HG02623 (cell line): ENCODE measurements around the gene NSUN5.
A peak's percentile ranks its signal among the peaks of the same experiment; 100 is the strongest.
"Not testable (repeated sequence)": the region's sequence is repeated elsewhere in the genome, so short reads cannot be mapped to it uniquely, and the experiment has no call there.

ENCODE experiments used
- ATAC-seq: cut with Tn5 transposase; IDR thresholded peaks from one replicate; pipeline ENCODE4 v1.9.1; 2021; ENCODE audit warnings: moderate library complexity; ENCODE audit not compliant: unreplicated experiment

NSUN5 gene

DNA sequence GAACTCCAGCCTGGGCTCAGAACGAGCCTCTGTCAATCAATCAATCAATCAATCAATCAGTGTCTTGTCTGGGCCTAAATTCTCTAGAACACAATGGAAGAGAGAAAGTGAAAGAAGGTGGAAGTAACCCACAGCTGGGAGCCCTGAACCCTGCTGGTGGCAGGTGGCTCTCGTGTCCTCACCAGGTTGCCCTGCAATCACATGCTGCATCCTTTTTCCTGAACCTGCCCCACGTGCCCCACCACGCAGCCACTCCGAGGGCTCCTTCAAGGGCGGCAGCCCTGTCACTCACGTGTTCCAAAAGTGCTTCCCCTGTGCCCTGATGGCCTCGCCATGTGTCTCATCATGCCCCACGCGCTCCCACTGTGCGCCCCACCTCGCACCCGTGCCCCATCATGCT lies 18.8 kb upstream of the NSUN5 start:
- not testable (repeated sequence) for ATAC-seq

DNA sequence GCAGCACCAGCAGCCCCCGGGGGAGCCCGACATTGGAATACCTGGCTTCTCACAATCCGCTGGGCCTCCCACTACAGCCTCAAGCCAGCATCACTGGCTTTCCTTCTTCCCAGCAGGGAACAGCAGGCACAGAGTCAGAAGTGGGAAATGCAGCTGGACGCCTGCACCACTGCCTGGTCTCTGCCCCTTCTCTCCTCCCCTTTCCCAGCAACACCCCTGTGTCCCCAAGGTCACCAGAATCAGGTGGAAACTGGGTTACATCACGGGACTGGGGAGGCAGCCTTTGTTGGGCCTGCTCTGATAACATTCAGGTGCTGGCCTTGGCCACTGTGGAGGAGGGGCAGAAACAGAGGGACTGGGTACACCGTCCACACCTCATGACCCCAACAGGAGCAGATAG lies 16.8 kb upstream of the NSUN5 start:
- ATAC-seq: not testable (repeated sequence)

DNA sequence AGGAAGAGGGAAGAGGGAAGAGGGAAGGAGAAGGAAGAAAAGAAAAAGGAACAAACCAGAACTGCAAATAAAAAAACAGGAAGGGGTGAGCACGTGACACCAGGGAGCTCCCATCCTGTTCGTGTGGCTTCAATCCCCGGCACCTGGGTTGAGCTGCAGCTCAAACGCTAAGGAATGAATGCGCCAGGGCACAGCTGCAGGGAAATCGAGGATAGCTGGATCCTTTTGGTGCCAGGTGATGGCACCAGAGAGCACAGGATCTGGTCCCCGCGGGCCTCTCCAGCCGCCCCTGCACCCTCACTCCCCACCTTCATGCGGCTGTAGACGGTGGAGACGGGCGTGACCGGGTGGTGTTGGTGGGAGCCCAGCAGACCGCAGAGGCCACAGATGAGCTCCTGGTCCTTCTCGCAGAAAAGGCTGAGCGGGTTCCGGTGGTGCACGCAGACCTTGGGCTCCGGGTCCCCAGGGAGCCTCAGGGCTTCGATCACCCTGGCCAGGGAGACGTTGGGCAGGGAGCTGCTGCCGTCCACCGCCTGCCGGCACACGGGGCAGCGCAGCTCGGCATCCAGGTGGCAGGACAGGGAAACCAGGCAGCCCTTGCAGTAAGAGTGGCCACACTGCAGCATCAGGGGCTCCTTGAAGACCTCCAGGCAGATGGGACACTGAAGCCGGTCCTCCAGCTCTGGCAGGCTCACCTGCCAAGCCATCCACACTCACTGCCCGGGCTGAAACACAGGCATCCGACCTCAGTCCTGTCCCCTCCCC lies 15.6 kb upstream of the NSUN5 start:
- peak; percentile 47 for ATAC-seq

DNA sequence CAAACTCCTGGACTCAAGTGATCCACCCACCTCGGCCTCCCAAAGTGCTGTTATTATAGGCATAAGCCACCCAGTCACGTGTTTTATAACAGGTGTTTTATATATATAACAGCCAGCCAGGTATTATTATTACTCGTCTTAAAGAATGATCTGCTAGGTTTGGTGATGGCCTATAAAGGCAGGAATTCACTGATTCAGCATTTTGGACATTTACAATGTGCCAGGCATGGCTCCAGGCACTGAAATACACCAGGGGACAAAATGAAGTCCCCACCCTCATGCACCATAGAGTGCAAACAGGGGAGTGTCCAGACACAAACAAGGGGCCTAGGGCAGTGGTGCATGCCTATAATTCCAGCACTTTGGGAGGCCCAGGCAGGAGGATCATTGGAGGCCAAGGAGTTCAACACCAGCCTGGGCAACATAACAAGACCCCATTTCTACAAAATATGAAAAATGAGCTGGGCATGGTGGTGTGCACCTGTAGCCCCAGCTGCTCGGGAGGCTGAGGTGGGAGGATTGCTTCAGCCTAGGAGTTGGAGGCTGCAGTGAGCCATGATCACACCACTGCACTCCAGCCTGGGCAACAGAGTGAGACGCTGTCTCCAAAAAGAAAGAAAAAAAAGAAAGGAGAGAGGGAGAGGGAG lies 14.9 kb upstream of the NSUN5 start:
- not testable (repeated sequence) for ATAC-seq

DNA sequence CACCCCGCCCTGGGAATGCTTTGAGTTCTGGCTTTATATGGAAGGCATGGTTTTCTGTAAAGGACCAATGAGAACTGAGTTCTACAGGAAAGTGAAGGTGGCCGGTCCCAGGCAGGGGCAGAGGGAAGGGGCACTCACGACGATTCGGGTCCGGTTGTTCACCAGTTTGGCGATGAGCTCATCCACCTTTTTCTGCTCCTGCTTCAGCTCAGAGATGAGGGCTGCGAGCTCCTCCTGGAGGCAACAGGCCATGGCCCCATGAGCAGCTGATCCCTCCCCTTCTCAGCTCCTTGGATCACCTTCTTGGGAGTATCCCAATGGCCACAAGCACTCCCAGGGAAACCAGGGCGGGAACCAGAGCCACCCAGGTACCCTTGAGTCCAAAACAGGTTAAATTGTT lies 11.4 kb upstream of the NSUN5 start:
- ATAC-seq: not testable (repeated sequence)

DNA sequence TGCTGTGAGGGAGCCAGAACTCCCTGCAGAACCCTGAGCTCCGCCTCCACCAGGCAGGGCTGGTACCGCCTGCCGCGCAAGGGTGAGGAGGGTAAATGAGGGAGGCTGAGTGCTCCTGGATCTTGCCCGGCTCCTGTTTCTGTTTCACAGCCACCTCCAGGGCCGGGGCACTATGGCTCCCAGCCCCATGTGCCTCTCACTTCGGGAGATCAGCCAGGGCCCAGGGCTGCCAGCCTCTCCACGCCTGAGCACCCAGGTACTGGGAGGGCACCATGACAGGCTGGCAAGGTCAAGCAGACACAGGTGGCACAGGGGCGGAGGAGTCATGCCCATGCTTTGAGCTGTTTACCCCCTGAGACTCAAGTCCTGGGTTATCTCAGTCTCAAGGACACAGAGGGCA lies 10.9 kb upstream of the NSUN5 start:
- not testable (repeated sequence) for ATAC-seq

DNA sequence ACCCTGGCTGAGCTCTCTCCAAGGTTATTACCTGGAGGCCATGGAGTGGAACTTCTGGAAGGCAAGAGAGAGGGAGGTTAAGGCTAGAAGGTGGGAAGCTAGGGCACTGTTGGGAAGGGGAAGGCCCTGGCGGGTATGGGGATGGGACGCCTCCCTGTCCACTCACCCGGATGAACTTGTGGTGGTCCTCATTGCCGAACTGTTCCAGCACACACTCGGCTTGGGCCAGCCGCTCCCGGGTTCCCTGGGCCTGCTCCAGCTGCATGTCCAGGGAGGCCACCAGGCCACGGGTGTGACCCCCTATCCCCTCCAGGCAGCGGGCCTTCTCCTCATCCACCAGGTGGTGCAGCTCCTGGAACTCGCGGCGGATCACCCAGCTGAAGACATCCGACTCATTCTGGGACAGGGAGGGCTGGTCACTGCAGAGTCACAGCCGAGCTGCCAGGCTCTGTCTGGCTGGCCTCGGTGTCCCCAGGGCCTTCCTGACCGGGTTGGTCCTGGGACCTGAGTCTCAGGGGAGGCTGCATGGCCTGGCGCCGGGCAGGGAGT lies 10.1 kb upstream of the NSUN5 start:
- not testable (repeated sequence) for ATAC-seq

DNA sequence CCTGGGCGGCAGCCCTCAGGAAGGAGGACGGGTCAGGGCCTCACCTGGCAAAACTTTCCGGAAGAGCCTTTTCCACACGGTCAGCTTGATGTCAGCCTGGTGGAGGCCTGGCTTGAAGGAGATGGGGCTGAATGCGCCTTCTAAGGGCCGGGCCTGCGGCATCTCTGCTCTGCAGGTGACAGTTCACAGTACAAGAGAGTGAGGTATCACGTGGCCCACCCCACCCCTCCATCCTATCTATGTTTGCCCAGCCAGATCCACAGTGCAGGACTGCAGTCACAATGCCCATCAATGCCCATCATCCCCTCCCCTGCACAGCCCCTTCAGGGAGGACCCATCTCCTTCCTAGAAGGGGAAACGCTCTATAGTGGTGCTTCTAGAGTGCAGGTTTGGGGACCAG lies 7.9 kb upstream of the NSUN5 start:
- ATAC-seq: no peak

DNA sequence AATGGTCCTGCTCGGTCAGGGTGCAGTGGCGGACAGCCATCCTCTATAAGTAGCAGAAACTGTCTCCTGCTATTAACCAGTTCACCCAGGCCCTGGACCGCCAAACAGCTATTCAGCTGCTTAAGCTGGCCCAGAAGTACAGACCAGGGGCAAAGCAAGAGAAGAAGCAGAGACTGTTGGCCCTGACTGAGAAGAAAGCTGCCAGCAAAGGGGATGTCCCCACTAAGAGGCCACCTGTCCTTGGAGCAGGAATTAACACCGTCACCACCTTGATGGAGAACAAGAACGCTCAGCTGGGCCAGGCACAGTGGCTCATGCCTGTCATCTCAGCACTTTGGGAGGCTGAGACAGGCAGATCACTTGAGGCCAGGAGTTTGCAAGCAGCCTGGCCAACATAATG lies 5.6 kb upstream of the NSUN5 start:
- ATAC-seq: no peak

DNA sequence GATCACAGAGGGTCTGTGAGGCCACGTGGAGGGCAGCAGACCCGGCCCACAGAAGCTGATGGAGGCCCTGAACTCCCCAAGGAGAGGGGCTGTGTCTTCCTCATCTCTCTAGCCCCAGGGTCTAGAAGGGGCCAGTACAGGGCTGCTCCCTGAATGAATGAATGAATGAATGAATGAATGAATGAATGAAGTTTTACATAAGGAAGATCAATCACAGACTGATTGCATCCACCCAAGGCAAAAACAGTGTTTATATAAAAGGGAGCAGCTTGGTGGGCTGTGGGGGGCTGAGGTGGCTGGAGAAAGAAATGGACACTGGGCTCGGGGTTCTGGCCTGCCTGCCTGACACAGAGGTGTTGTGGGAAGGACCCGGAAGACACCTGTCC lies 4.9 kb upstream of the NSUN5 start:
- ATAC-seq: no peak

DNA sequence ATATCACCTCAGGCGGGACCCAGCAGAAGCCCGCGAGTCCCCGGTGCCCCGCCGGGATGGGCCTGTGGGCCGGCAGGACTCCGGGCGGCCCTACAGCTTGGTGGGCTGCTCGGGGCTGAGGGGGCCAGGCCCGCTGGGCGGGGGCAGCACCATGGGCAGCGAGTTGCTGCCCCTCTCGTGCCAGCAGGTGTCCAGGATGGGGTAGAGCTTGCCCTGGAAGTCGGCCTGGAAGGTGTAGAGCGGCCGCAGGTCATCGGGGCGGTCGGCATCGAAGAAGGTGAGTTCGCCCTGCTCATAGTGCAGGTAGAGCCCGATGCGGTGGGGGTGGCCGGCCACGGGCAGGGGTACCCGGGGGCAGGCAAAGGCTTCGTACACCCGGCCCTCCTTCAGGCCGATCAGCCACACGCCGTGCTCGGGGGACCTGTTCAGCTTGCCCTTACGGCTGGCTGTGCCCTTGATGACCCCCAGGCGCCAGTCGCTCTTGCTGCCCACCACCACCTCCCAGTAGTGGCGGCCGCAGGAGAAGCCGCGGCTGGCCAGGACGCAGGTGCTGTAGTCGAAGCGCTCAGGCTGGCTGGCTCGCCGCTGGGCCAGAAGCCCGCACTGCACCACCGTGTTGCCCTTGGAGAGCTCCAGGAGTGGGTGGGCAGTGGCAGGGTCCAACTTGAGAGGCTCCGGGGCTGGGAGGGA lies 4.3 kb upstream of the NSUN5 start:
- ATAC-seq: no peak

DNA sequence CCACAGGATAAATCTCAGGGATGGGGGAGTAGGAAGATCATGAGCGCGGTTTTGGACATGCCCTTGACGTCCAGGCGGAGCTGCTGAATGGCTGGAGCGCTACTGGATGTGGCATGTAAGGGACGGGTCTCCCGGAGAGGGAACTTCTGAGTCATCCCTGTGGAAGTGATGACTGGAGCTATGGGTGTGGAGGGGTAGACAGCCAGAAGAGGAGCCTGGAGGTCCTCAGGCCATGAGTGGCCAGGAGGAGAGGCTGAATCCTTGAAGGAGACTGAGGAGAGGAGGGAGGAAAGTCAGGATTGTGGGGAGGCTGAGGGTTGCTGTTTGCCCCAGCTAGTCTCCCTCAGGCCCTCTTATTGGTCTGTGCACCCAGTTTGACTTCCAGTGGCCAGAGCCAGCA lies 2.8 kb upstream of the NSUN5 start:
- ATAC-seq: not testable (repeated sequence)

DNA sequence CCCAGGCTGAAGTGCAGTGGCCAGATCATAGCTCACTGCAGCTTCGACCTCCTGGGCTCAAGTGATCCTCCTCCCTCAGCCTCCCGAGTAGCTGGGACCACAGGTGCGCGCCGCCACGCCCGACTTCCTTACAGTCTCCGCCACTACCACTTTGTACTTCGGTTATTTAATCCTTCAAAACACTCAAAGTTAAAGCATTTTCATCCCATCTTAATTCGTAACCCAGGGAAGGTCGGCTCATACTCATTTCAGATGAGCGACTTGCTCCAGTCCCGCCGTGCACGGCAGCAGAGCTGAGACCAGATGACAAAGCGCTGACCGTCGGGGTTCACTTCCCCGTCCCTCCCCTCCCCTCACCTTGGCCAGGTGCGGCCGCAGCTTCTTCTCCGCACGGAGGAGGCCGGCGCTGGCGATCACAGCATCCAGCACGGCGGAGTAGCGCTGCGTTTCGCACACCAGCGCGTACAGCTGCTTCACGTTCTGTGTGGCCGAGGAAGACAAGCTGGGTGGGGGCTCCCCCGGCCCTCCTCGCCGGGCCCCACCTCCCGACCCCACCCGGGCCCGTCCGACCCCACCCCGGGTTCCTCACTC lies 457 bp downstream of the NSUN5 start:
- ATAC-seq: peak; percentile 26

DNA sequence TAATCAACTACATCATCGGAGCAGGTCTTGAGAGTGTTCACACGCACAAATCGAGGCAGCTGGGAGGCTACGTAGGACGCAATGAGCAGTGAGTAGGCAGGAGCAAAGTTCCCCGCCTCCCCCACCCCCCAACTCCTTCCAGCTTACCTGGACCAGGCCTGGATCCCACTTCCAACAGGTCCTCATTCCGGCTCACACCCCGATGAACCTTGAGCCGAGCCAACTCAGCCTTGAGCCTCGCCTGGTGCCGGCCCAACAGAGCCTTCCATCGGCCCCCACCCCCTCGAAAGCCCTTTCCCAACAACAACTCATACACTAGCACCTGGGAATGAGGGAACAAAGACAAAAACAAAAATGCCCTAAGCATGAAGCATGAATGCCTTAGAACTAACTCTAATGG lies 1.2 kb downstream of the NSUN5 start:
- no peak for ATAC-seq

DNA sequence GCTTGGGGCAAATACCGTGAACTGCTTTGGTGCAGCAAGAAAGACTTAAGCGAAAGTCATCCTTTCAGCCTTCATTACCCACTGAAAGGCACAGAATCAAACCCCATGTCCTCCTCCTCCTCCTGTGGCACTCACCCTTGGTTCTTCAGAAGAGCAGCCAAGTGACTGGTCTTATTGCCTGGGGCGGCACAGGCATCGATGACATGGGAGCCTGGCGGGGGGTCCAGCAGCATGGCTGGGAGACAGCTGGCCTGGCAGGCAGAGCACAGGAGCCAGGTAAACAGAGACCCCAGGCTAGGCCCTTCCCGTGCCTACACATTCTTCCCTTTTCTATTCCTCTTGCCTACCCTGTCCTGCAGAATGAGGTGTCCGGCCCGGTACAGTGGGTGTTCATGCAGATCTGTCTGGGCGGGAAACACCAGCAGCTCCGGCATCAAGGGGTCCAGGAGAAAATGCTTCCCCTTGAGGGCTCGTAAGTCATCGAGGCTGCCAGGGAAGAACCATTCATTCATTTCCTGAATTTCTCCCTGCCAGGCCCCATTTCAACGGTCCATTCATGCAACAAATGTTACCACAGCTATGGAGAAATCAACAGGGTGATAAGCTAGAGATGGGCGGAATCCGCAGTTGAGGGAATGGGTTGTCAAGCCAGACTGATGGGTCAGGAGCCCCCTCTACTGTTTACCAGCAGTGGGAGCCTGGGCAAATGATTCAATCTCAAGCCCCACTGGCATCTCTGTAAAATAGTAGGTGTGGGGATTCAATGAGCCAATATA lies 3.8 kb downstream of the NSUN5 start:
- not testable (repeated sequence) for ATAC-seq

DNA sequence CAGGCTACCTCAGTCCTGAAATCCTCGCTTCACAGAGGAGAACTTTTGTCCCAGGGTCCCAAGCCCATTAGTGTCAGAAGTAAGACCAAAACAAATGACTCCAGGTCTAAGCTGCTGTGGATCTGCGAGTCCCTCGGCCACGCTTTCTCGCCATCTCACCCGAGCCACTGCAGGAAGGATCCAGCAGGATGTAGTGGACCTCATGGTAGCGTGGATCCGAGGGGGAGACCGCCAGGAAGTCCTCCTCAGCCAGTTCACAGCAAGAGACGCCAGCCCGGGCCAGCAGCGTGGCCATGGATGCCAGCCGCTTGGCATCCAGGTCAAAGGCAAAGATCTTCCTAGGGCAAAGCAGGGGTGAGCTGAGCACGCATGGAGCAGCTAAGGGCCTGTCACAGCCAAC lies 4.6 kb downstream of the NSUN5 start:
- ATAC-seq: no peak

DNA sequence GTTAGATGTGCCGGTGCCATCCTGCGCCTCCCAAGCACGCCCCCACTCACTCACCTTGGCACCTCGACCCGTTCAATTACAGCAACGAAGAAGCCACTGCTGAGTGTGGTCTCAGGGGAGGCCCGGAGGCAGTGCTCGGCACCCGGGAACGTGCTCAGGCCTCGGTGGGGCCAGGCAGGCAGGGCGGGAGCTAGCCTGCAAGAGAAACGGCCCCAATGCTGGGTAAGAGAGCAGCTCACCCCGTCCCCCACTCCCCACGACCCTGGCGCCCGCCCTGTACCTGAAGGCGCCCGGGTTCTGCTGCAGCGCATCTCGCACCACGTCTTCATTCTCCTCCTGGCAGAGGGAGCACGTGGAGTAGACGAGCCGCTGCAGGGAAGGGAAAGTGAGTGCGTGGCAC lies 5.1 kb downstream of the NSUN5 start:
- ATAC-seq: no peak

DNA sequence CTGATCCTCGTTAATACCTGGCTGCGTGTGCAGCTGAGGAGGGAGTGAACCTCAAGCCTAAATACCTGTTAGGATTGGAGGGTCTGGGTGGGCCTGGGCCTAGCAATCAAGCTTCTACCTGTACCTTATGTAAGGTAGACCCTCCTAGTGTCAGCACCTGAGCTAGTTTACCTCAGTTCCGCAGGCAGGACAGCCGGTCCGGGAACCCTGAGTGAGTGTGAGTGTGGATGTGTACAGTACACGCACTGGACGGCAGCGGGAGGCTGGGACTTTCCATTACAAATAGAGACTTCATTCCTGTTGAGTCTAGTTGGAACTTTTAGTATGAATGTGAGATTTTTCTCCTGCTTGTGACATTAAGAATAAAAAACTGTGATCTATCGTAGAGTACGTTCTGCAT lies 5.8 kb downstream of the NSUN5 start:
- not testable (repeated sequence) for ATAC-seq

DNA sequence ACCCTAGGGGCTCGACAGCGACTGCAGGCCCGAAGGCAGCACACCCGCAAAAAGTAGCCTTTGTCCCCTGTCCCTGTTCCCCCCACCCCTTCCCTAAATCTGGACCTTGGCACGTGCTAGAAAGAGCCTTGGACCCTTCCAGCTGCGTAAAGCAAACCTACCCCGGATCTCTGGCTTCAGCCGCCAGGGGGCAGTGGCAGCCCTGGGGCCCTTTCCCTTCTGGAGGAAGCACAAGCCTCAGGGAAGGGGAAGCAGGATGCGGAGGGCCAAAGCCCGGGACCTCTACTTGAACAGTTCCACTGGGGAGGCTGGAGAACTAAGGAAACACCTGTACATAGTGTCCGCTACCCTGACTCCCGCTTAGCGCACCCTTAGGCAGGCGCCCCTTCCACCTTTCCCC lies 7.5 kb downstream of the NSUN5 start:
- not testable (repeated sequence) for ATAC-seq

DNA sequence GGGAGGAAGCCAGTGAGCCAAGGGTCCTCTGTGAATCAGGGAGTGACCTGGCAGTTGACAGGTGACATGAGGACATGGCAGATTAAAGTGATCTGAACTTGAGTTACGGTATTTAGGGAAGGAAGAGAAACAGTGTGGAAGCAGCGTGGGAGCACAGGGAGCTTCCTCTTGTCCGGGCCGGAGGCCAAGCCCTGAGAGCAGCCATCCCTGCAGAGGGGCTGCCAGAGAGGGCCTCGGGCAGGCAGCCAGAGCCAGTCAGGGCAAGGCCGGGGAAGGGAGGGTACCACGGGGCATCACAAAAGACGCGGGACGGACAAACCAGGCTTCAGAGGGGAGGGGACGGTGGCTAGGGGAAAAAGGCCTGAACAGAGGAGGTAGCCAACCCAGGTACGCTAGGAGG lies 8.8 kb downstream of the NSUN5 start:
- not testable (repeated sequence) for ATAC-seq

DNA sequence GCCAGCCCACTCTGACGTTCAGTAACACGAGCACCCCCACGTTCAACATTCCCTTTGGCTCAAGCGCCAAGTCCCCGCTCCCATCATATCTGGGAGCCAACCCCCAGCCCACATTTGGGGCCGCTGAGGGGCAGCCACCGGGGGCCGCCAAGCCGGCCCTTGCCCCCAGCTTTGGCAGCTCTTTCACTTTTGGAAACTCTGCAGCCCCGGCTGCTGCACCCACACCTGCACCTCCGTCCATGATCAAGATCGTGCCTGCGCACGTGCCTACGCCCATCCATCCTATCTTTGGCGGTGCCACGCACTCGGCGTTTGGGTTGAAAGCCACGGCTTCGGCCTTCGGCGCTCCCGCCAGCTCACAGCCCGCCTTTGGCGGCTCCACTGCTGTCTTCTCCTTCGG lies 10.9 kb downstream of the NSUN5 start:
- ATAC-seq: not testable (repeated sequence)
